SK-N-SH (cell line): Measurements from ENCODE around the gene MTURN. TPM values are rescaled to one million over a fixed set of nuclear protein-coding genes. Genes with fewer than 3 reads are reported as not detected.

ENCODE experiments used
- ELF1 ChIP-seq: IDR thresholded peaks from 2 replicates; pipeline ENCODE4 v1.4.0; 2012
- EP300 ChIP-seq, 2 experiments: IDR thresholded peaks; 2 replicates each; pipeline versions ENCODE4 v1.4.0 to v1.6.1; 2012; ENCODE audit warnings: borderline replicate concordance in 1 of 2, low read depth in 1 of 2, low read length in 1 of 2
- EZH2phosphoT487 ChIP-seq: fragments of 200-600 bp; sonication (generic); IDR thresholded peaks from 2 replicates; pipeline ENCODE4 v1.6.1; 2017; ENCODE audit warnings: low read depth, mixed run types, mild to moderate bottlenecking, antibody characterized with exemption, moderate library complexity, borderline replicate concordance
- FOSL2 ChIP-seq: IDR thresholded peaks from 2 replicates; pipeline ENCODE4 v1.4.0; 2012; ENCODE audit warnings: low read depth, mild to moderate bottlenecking, moderate library complexity, borderline replicate concordance
- FOXJ3 ChIP-seq: sonication (generic); formaldehyde crosslinking; IDR thresholded peaks from 2 replicates; pipeline ENCODE4 v1.5.1; 2020; ENCODE audit warnings: mild to moderate bottlenecking, missing genetic modification reagents
- FOXM1 ChIP-seq: IDR thresholded peaks from 2 replicates; pipeline ENCODE4 v1.4.0; 2012; ENCODE audit warnings: low read depth, mild to moderate bottlenecking
- GABPA ChIP-seq: IDR thresholded peaks from 2 replicates; pipeline ENCODE4 v1.4.0; 2012; ENCODE audit warnings: low read depth, mild to moderate bottlenecking
- GATA2 ChIP-seq: sonication (generic); formaldehyde crosslinking; IDR thresholded peaks from 2 replicates; pipeline ENCODE4 v1.5.0; 2020; ENCODE audit warnings: mild to moderate bottlenecking, missing genetic modification reagents
- JUND ChIP-seq: IDR thresholded peaks from 2 replicates; pipeline ENCODE4 v1.4.0; 2012
- MAX ChIP-seq: IDR thresholded peaks from 2 replicates; pipeline ENCODE4 v1.4.0; 2012; ENCODE audit warnings: low read depth
- MEF2A ChIP-seq: IDR thresholded peaks from 2 replicates; pipeline ENCODE4 v1.4.0; 2012; ENCODE audit warnings: low read depth, borderline replicate concordance
- MXI1 ChIP-seq: IDR thresholded peaks from 2 replicates; pipeline ENCODE4 v1.6.1; 2012; ENCODE audit warnings: mild to moderate bottlenecking, low read depth, low read length, improper control_type of control experiment
- NFIC ChIP-seq: IDR thresholded peaks from 2 replicates; pipeline ENCODE4 v1.4.0; 2012; ENCODE audit warnings: borderline replicate concordance
- POLR2AphosphoS5 ChIP-seq: IDR thresholded peaks from 2 replicates; pipeline ENCODE4 v1.6.1; 2012; ENCODE audit warnings: low read depth, low read length
- RAD21 ChIP-seq: IDR thresholded peaks from 2 replicates; pipeline ENCODE4 v1.6.1; 2012; ENCODE audit warnings: mild to moderate bottlenecking, low read length
- RCOR1 ChIP-seq: fragments of 150-350 bp; IDR thresholded peaks from 2 replicates; pipeline ENCODE4 v1.6.1; 2017; ENCODE audit warnings: antibody characterized with exemption, low read length
- RFX5 ChIP-seq: IDR thresholded peaks from 2 replicates; pipeline ENCODE4 v1.6.1; 2012; ENCODE audit warnings: mild to moderate bottlenecking, improper control_type of control experiment, low read length
- RXRA ChIP-seq: IDR thresholded peaks from 2 replicates; pipeline ENCODE4 v1.4.0; 2012; ENCODE audit warnings: low read depth, mild to moderate bottlenecking, borderline replicate concordance
- SIN3A ChIP-seq: IDR thresholded peaks from 2 replicates; pipeline ENCODE4 v1.6.1; 2012; ENCODE audit warnings: low read depth, mild to moderate bottlenecking, low read length, moderate library complexity, borderline replicate concordance
- SMC3 ChIP-seq: IDR thresholded peaks from 2 replicates; pipeline ENCODE4 v1.6.1; 2012; ENCODE audit warnings: low read depth, low read length, improper control_type of control experiment
- TAF1 ChIP-seq: IDR thresholded peaks from 2 replicates; pipeline ENCODE4 v1.6.1; 2012; ENCODE audit warnings: low read depth, mild to moderate bottlenecking, low read length, moderate library complexity, borderline replicate concordance
- TCF12 ChIP-seq: IDR thresholded peaks from 2 replicates; pipeline ENCODE4 v1.4.0; 2012
- TEAD4 ChIP-seq: IDR thresholded peaks from 2 replicates; pipeline ENCODE4 v1.4.0; 2012; ENCODE audit warnings: mild to moderate bottlenecking, borderline replicate concordance; ENCODE audit not compliant: insufficient read depth
- YY1 ChIP-seq: IDR thresholded peaks from 2 replicates; pipeline ENCODE4 v1.4.0; 2012; ENCODE audit warnings: low read depth, mild to moderate bottlenecking
- polyA plus RNA-seq, 3 experiments: library from polyadenylated mRNA; depleted of rRNA; stranded (reverse); fragments of >200 nt; gene quantifications; 2 replicates each; pipeline ENCODE4 v1.2.3, GENCODE V29; 2012
- TF ChIP-seq, protein P1 (sequence below): fragments of 200-600 bp; sonication (generic); IDR thresholded peaks from 2 replicates; pipeline ENCODE4 v1.6.1; 2017; ENCODE audit warnings: antibody characterized with exemption, mild to moderate bottlenecking, moderate library complexity
- TF ChIP-seq, protein P2 (sequence below): IDR thresholded peaks from 2 replicates; pipeline ENCODE4 v1.6.1; 2012; ENCODE audit warnings: mild to moderate bottlenecking, low read depth, low read length, moderate library complexity
- TF ChIP-seq, protein P3 (sequence below): IDR thresholded peaks from 2 replicates; pipeline ENCODE4 v1.4.0; 2012; ENCODE audit warnings: low read depth, borderline replicate concordance

MTURN gene
- polyA plus RNA-seq, 1 of the 3 experiments (the other 2 are of a cell fraction), result 9.0 TPM

GRCh38 chr7:30171766-30172447 lies 37.1 kb downstream of the MTURN start (continued):
- TF ChIP-seq EZH2phosphoT487 (no peak), RCOR1 (no peak), FOXM1 (no peak), MEF2A (no peak), JUND (peak; percentile 56), SMC3 (no peak), FOXJ3 (CRISPR knock-in tag) (no peak), RAD21 (no peak), TAF1 (no peak), GABPA (no peak), GATA2 (CRISPR knock-in tag) (peak; percentile 29; the same call in 1 of the 2 replicates), MXI1 (no peak), ELF1 (no peak), RXRA (no peak), MAX (peak; percentile 44; the same call in 1 of the 2 replicates), SIN3A (no peak), TEAD4 (no peak), TCF12 (peak; percentile 49), EP300 (IDR thresholded peaks at IDR 0.05; ENCODE audit: borderline replicate concordance in 1 of 2, low read depth in 1 of 2, low read length in 1 of 2) (peak; percentile 19 to 57; a peak in 1 of 4 replicates), FOSL2 (peak; percentile 54; the same call in 1 of the 2 replicates), RFX5 (no peak), YY1 (no peak), POLR2AphosphoS5 (no peak), NFIC (peak; percentile 26; the same call in 1 of the 2 replicates)
- TF ChIP-seq, protein P1, sequence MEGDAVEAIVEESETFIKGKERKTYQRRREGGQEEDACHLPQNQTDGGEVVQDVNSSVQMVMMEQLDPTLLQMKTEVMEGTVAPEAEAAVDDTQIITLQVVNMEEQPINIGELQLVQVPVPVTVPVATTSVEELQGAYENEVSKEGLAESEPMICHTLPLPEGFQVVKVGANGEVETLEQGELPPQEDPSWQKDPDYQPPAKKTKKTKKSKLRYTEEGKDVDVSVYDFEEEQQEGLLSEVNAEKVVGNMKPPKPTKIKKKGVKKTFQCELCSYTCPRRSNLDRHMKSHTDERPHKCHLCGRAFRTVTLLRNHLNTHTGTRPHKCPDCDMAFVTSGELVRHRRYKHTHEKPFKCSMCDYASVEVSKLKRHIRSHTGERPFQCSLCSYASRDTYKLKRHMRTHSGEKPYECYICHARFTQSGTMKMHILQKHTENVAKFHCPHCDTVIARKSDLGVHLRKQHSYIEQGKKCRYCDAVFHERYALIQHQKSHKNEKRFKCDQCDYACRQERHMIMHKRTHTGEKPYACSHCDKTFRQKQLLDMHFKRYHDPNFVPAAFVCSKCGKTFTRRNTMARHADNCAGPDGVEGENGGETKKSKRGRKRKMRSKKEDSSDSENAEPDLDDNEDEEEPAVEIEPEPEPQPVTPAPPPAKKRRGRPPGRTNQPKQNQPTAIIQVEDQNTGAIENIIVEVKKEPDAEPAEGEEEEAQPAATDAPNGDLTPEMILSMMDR, result no peak
- TF ChIP-seq, protein P2, sequence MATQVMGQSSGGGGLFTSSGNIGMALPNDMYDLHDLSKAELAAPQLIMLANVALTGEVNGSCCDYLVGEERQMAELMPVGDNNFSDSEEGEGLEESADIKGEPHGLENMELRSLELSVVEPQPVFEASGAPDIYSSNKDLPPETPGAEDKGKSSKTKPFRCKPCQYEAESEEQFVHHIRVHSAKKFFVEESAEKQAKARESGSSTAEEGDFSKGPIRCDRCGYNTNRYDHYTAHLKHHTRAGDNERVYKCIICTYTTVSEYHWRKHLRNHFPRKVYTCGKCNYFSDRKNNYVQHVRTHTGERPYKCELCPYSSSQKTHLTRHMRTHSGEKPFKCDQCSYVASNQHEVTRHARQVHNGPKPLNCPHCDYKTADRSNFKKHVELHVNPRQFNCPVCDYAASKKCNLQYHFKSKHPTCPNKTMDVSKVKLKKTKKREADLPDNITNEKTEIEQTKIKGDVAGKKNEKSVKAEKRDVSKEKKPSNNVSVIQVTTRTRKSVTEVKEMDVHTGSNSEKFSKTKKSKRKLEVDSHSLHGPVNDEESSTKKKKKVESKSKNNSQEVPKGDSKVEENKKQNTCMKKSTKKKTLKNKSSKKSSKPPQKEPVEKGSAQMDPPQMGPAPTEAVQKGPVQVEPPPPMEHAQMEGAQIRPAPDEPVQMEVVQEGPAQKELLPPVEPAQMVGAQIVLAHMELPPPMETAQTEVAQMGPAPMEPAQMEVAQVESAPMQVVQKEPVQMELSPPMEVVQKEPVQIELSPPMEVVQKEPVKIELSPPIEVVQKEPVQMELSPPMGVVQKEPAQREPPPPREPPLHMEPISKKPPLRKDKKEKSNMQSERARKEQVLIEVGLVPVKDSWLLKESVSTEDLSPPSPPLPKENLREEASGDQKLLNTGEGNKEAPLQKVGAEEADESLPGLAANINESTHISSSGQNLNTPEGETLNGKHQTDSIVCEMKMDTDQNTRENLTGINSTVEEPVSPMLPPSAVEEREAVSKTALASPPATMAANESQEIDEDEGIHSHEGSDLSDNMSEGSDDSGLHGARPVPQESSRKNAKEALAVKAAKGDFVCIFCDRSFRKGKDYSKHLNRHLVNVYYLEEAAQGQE, result no peak
- TF ChIP-seq, protein P3, sequence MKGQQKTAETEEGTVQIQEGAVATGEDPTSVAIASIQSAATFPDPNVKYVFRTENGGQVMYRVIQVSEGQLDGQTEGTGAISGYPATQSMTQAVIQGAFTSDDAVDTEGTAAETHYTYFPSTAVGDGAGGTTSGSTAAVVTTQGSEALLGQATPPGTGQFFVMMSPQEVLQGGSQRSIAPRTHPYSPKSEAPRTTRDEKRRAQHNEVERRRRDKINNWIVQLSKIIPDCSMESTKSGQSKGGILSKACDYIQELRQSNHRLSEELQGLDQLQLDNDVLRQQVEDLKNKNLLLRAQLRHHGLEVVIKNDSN, result no peak
